OCI-LY1 (cell line): ENCODE results near the gene FKBP8.
"Not testable (repeated sequence)": the region's sequence is repeated elsewhere in the genome, so short reads cannot be mapped to it uniquely, and the experiment has no call there.

ENCODE experiments used
- H2AFZ ChIP-seq: fragments of 200-600 bp; sonication (generic), shearing (Covaris generic); 2 replicates; pipeline ENCODE4 v1.6.0; 2014; ENCODE audit warnings: antibody characterized with exemption, mild to moderate bottlenecking, low read length
- H3F3A ChIP-seq: fragments of 200-600 bp; sonication (generic), shearing (Covaris generic); 2 replicates; pipeline ENCODE4 v1.6.0; 2014; ENCODE audit warnings: mild to moderate bottlenecking, antibody characterized with exemption, low read length, moderate library complexity; ENCODE audit not compliant: insufficient read depth
- H3K27ac ChIP-seq: fragments of 200-600 bp; sonication (generic); 2 replicates; pipeline ENCODE4 v1.5.1; 2014; ENCODE audit warnings: low read length, mixed run types, mild to moderate bottlenecking, low read depth; ENCODE audit not compliant: poor library complexity, severe bottlenecking
- H3K27me3 ChIP-seq: fragments of 200-600 bp; sonication (generic); 2 replicates; pipeline ENCODE4 v1.6.0; 2014; ENCODE audit warnings: antibody characterized with exemption, mild to moderate bottlenecking, low read length, moderate library complexity; ENCODE audit not compliant: insufficient read depth
- H3K36me3 ChIP-seq: fragments of 200-600 bp; sonication (generic); 2 replicates; pipeline ENCODE4 v1.6.1; 2014; ENCODE audit warnings: mild to moderate bottlenecking, antibody characterized with exemption, low read length, moderate library complexity, mixed read lengths; ENCODE audit not compliant: insufficient read depth
- H3K4me1 ChIP-seq: fragments of 200-600 bp; sonication (generic); 2 replicates; pipeline ENCODE4 v1.5.1; 2014; ENCODE audit warnings: mild to moderate bottlenecking, low read length, moderate library complexity; ENCODE audit not compliant: insufficient read depth, severe bottlenecking
- H3K4me2 ChIP-seq: fragments of 200-600 bp; sonication (generic), shearing (Covaris generic); 2 replicates; pipeline ENCODE4 v1.6.1; 2014; ENCODE audit warnings: low read length
- H3K4me3 ChIP-seq: fragments of 200-600 bp; sonication (generic); 2 replicates; pipeline ENCODE4 v1.5.1; 2014; ENCODE audit warnings: low read length, low read depth, mild to moderate bottlenecking, mixed read lengths; ENCODE audit not compliant: poor library complexity, severe bottlenecking
- H3K79me2 ChIP-seq: fragments of 200-600 bp; shearing (Covaris generic); 2 replicates; pipeline ENCODE4 v1.6.1; 2016; ENCODE audit warnings: mixed run types, low read length, mixed read lengths; ENCODE audit not compliant: insufficient read depth
- H3K9ac ChIP-seq: fragments of 200-600 bp; sonication (generic), shearing (Covaris generic); 2 replicates; pipeline ENCODE4 v1.6.1; 2014; ENCODE audit warnings: mild to moderate bottlenecking, low read length, mixed read lengths
- H3K9me2 ChIP-seq: fragments of 200-600 bp; sonication (generic), shearing (Covaris generic); 2 replicates; pipeline ENCODE4 v1.6.1; 2014; ENCODE audit warnings: low read depth, mild to moderate bottlenecking, low read length, mixed read lengths
- H3K9me3 ChIP-seq: fragments of 200-600 bp; shearing (Covaris generic); 2 replicates; pipeline ENCODE4 v1.6.1; 2014; ENCODE audit warnings: low read length, mixed read lengths
- H4K20me1 ChIP-seq: fragments of 200-600 bp; sonication (generic), shearing (Covaris generic); 2 replicates; pipeline ENCODE4 v1.6.0; 2016; ENCODE audit warnings: mild to moderate bottlenecking, low read length; ENCODE audit not compliant: insufficient read depth
- EZH2 ChIP-seq: fragments of 200-600 bp; sonication (generic), shearing (Covaris generic); IDR thresholded peaks from 2 replicates; pipeline ENCODE4 v1.8.0; 2017; ENCODE audit warnings: borderline replicate concordance, mixed run types, mild to moderate bottlenecking, antibody characterized with exemption, low read length, moderate library complexity, mixed read lengths
- TF ChIP-seq, protein P1 (sequence below): fragments of 200-600 bp; sonication (generic), shearing (Covaris generic); IDR thresholded peaks from 2 replicates; pipeline ENCODE4 v1.5.1; 2017; ENCODE audit warnings: mild to moderate bottlenecking, antibody characterized with exemption, low read length, moderate library complexity, mixed read lengths

FKBP8 gene

GRCh38 chr19:18526316-18526715, 17.1 kb downstream of the FKBP8 start:
- H3K27ac ChIP-seq, result no peak overlapping the region
- no peak overlapping the region for H3K4me3 ChIP-seq
- H2AFZ ChIP-seq, result no peak overlapping the region
- no peaks in the 10 kb centered on the region for H3K36me3 ChIP-seq
- TF ChIP-seq, protein P1, sequence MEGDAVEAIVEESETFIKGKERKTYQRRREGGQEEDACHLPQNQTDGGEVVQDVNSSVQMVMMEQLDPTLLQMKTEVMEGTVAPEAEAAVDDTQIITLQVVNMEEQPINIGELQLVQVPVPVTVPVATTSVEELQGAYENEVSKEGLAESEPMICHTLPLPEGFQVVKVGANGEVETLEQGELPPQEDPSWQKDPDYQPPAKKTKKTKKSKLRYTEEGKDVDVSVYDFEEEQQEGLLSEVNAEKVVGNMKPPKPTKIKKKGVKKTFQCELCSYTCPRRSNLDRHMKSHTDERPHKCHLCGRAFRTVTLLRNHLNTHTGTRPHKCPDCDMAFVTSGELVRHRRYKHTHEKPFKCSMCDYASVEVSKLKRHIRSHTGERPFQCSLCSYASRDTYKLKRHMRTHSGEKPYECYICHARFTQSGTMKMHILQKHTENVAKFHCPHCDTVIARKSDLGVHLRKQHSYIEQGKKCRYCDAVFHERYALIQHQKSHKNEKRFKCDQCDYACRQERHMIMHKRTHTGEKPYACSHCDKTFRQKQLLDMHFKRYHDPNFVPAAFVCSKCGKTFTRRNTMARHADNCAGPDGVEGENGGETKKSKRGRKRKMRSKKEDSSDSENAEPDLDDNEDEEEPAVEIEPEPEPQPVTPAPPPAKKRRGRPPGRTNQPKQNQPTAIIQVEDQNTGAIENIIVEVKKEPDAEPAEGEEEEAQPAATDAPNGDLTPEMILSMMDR, result no peak
- TF ChIP-seq EZH2, result no peak
- H3K4me2 ChIP-seq, result no peak overlapping the region
- no peaks in the 10 kb centered on the region for H3K9me2 ChIP-seq
- H3K4me1 ChIP-seq, result peaks cover 5% of the 10 kb centered on the region
- H3K9ac ChIP-seq, result no peak overlapping the region
- H4K20me1 ChIP-seq, result no peaks in the 10 kb centered on the region
- H3F3A ChIP-seq, result no peaks in the 10 kb centered on the region
- H3K9me3 ChIP-seq, result no peaks in the 10 kb centered on the region
- no peaks in the 10 kb centered on the region for H3K79me2 ChIP-seq
- H3K27me3 ChIP-seq, result no peaks in the 10 kb centered on the region

DNA sequence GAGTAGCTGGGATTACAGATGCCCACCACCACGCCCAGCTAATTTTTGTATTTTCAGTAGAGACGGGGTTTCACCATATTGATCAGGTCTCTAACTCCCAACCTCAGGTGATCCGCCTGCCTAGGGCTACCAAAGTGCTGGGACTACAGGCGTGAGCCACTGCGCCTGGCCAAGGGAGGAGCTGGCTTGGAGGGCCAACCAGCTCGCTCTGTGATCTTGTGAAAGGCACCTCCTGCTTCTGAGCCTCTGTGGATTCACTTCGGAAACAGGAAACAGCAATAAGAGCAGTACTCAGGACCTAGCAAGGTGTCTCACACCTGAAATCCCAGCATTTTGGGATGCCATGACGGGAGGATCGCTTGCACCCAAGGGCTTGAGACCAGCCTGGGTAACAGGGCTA, 19.5 kb downstream of the FKBP8 start:
- Histone ChIP-seq H2AFZ (no peak overlapping the region), H3K4me3 (no peak overlapping the region), H3K9me3 (no peaks in the 10 kb centered on the region), H3K9me2 (no peaks in the 10 kb centered on the region), H3K36me3 (peaks cover 4% of the 10 kb centered on the region; the same call in 1 of the 2 replicates), H4K20me1 (no peaks in the 10 kb centered on the region), H3K4me2 (no peak overlapping the region), H3K9ac (no peak overlapping the region), H3K27ac (no peak overlapping the region), H3K79me2 (peaks cover 14% of the 10 kb centered on the region), H3K4me1 (peaks cover 21% of the 10 kb centered on the region), H3K27me3 (no peaks in the 10 kb centered on the region), H3F3A (no peaks in the 10 kb centered on the region)
- TF ChIP-seq EZH2, result no peak
- TF ChIP-seq, protein P1, result no peak

GRCh38 chr19:18522862-18523440, 20.4 kb downstream of the FKBP8 start:
- H3F3A ChIP-seq, H3K9me3 ChIP-seq, H3K27ac ChIP-seq, H3K36me3 ChIP-seq, H3K9me2 ChIP-seq, H3K9ac ChIP-seq, H2AFZ ChIP-seq, H3K27me3 ChIP-seq, H4K20me1 ChIP-seq: not testable (repeated sequence)
- H3K4me1 ChIP-seq, result peaks cover 24% of the 10 kb centered on the region
- peaks cover 16% of the 10 kb centered on the region for H3K79me2 ChIP-seq
- H3K4me2 ChIP-seq, result peak overlapping the region; percentile 46
- peak overlapping the region; percentile 42 for H3K4me3 ChIP-seq

- peak overlapping the region; percentile 81; the same call in 1 of the 2 replicates for H3K9ac ChIP-seq
- peak overlapping the region; percentile 89 for H3K4me3 ChIP-seq
- H3K27ac ChIP-seq, result no peak overlapping the region
Observed at GRCh38 chr19:18522124-18522861, 21.1 kb downstream of the FKBP8 start.

More at GRCh38 chr19:18522124-18522861, 21.1 kb downstream of the FKBP8 start:
- Histone ChIP-seq H3K4me2 (peak overlapping the region; percentile 46), H2AFZ (no peak overlapping the region), H3K79me2 (peaks cover 16% of the 10 kb centered on the region), H4K20me1 (no peaks in the 10 kb centered on the region), H3K9me2 (no peaks in the 10 kb centered on the region), H3K27me3 (no peaks in the 10 kb centered on the region), H3K4me1 (peaks cover 24% of the 10 kb centered on the region), H3K36me3 (peaks cover 4% of the 10 kb centered on the region; the same call in 1 of the 2 replicates), H3F3A (no peaks in the 10 kb centered on the region), H3K9me3 (no peaks in the 10 kb centered on the region)
- no peak for TF ChIP-seq EZH2
- TF ChIP-seq, protein P1, result no peak
